HL-60 (cell line): ENCODE results near the gene KCNAB1.
"Not testable (repeated sequence)": the region's sequence is repeated elsewhere in the genome, so short reads cannot be mapped to it uniquely, and the experiment has no call there.

ENCODE experiments used
- DNase-seq, 2 experiments: peaks; one replicate each; pipeline ENCODE4 v3.0.0-alpha.2; 2010 to 2020; ENCODE audit warnings: low read depth in 1 of 2, low spot score in 1 of 2
- H3K27ac ChIP-seq: fragments of 250-450 bp; sonication (Bioruptor Pico); replicated peaks from 2 replicates; pipeline ENCODE4 v1.5.1; 2020; ENCODE audit warnings: mild to moderate bottlenecking, moderate library complexity
- H3K27me3 ChIP-seq: fragments of 250-450 bp; sonication (Bioruptor Pico); 2 replicates; pipeline ENCODE4 v1.5.1; 2021; ENCODE audit warnings: mild to moderate bottlenecking, moderate library complexity; ENCODE audit not compliant: insufficient read depth, poor library complexity, severe bottlenecking
- H3K4me3 ChIP-seq: replicated peaks from 2 replicates; pipeline ENCODE4 v1.5.1; 2011; ENCODE audit warnings: mild to moderate bottlenecking, control low read depth, low read length; ENCODE audit not compliant: insufficient read depth
- CTCF ChIP-seq: IDR thresholded peaks from one replicate; pipeline ENCODE4 v1.5.1; 2011; ENCODE audit warnings: low read length, control low read depth, inconsistent platforms; ENCODE audit not compliant: insufficient read depth
- GABPA ChIP-seq: IDR thresholded peaks from 2 replicates; pipeline ENCODE4 v1.6.1; 2012; ENCODE audit warnings: low read depth
- POLR2AphosphoS5 ChIP-seq: IDR thresholded peaks from 2 replicates; pipeline ENCODE4 v1.6.1; 2012; ENCODE audit warnings: low read depth
- REST ChIP-seq: IDR thresholded peaks from 2 replicates; pipeline ENCODE4 v1.6.1; 2012; ENCODE audit warnings: low read depth; ENCODE audit not compliant: insufficient replicate concordance
- SPI1 ChIP-seq: IDR thresholded peaks from 2 replicates; pipeline ENCODE4 v1.6.1; 2012; ENCODE audit warnings: low read depth, mild to moderate bottlenecking, borderline replicate concordance

KCNAB1 gene

GRCh38 chr3:156133076-156133475 is 12.7 kb downstream of the KCNAB1 start:
- H3K27ac ChIP-seq: no peak overlapping the region
- H3K4me3 ChIP-seq: no peak overlapping the region
- H3K27me3 ChIP-seq: peaks cover 10% of the 10 kb centered on the region
- no peak for DNase-seq
- TF ChIP-seq REST (no peak), POLR2AphosphoS5 (no peak), GABPA (no peak), SPI1 (no peak), CTCF (no peak)

- DNase-seq: no peak
- TF ChIP-seq SPI1: no peak
- no peak for TF ChIP-seq CTCF
- no peak for TF ChIP-seq REST
- TF ChIP-seq GABPA: no peak
- Histone ChIP-seq H3K27ac (no peak overlapping the region), H3K4me3 (no peak overlapping the region), H3K27me3 (peaks cover 7% of the 10 kb centered on the region)
These were observed 15.7 kb downstream of the KCNAB1 start for GRCh38 chr3:156135921-156136638.

- H3K27ac ChIP-seq, H3K4me3 ChIP-seq, H3K27me3 ChIP-seq: not testable (repeated sequence)
- DNase-seq: peak in 1 of 2 experiments; percentile 36
These were observed 17.0 kb downstream of the KCNAB1 start for GRCh38 chr3:156137397-156137796.

GRCh38 chr3:156140001-156140595 is 19.7 kb downstream of the KCNAB1 start:
- Histone ChIP-seq H3K27ac (no peak overlapping the region), H3K27me3 (peaks cover 11% of the 10 kb centered on the region), H3K4me3 (no peak overlapping the region)
- DNase-seq: no peak
- TF ChIP-seq SPI1: no peak
- no peak for TF ChIP-seq GABPA
- TF ChIP-seq REST: no peak
